Occipital lobe (tissue), 3 donors: ENCODE data around the gene FBXW7. TPM values are rescaled to one million over a fixed set of nuclear protein-coding genes. Genes with fewer than 3 reads are reported as not detected.
A peak's percentile ranks its signal among the peaks of the same experiment; 100 is the strongest.

Experiments
- DNase-seq: peaks from one replicate; lab custom pipeline; 2025; lab: John Stamatoyannopoulos, UW
- small RNA-seq: library from RNA; depleted of rRNA; stranded (forward); fragments of <200 nt; gene quantifications from one replicate; pipeline ENCODE3, GENCODE V24; 2014
- total RNA-seq: library from RNA; depleted of rRNA; stranded (reverse); fragments of >200 nt; gene quantifications from one replicate; pipeline ENCODE4 v1.2.3, GENCODE V29; 2014

FBXW7 gene
- total RNA-seq, 1 donor from 2014 or later = 285 TPM

DNA sequence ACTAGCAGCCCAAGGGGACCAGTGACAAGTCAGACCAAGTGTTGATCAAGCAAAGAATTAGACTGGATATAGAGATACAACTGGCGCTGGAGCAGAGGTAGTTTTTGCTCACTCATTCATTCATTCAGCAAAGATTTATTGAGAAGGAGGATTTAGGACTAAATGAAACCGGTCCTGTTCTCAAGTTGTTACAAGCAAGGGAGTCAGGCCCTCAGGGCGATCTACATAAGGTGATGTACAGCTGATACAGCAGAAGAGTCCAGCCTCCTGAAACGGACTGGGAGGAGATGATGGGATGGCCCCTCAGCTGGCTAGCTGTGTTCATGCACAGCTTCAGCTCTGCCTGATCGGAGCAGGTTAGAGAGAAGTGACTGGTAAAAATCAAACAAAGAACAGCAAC, 242.4 kb downstream of the FBXW7 start:
- DNase-seq = no peak

DNA sequence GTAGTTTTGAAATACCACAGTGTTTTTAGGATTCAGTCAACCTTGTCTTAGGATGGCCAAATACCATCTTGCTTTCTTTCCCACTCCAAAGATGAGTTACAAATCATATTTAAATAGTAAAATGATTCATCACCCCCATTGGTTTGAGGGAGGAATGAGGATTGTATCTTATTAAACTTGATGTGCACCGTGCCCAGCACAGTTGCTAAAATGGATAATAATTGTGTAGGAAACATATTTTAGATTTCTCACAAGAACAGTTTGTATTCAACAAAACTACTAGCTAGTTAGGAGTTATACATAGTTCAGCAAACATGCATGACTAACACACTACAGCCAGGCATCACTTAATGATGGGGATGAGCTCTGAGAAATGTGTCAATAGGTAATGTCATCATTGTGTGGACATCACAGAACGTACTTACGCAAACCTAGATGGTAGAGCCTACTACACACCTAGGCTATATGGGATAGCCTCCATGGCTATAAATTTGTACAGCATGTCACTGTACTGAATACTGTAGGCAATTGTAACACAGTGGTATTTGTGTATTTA, 245.4 kb downstream of the FBXW7 start:
- no peak for DNase-seq

DNA sequence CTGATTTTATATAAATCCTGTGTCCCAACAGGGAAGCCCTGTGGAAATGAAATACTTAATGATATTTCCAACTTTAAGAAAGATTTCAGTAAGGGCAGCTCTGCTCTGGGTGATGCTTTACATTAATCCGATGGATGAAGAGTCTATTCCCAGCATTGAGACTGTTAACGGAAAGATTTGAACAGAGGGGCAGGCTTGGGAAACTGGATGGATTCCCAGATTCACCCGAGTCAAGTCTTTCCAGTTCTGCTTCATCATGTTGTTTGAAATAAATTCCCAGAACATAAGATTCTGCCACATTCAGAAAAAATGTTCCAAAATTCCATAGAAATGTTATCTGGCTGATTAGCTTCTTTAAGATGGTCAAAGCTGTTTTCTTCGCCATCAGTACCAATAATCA, 246.0 kb downstream of the FBXW7 start:
- DNase-seq = no peak

DNA sequence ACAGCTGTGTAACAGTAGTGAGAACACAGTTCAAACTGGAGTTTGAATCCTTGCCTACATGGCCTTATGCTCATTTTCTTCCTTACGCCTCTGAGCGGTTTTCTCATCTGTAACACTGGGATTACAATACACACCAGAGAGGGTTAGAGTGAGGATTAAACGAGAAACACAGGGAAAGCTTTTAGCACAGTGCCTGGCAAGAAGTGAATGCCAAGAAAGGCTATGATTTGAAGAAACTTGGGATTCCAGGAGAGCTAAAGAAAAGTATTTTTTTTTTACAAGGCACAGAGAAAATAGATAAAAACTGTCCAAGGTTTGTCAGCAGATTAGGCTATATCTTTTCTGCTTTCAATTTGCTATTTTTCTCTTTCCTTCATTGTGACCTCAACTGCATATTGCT, 246.4 kb downstream of the FBXW7 start:
- no peak for DNase-seq

DNA sequence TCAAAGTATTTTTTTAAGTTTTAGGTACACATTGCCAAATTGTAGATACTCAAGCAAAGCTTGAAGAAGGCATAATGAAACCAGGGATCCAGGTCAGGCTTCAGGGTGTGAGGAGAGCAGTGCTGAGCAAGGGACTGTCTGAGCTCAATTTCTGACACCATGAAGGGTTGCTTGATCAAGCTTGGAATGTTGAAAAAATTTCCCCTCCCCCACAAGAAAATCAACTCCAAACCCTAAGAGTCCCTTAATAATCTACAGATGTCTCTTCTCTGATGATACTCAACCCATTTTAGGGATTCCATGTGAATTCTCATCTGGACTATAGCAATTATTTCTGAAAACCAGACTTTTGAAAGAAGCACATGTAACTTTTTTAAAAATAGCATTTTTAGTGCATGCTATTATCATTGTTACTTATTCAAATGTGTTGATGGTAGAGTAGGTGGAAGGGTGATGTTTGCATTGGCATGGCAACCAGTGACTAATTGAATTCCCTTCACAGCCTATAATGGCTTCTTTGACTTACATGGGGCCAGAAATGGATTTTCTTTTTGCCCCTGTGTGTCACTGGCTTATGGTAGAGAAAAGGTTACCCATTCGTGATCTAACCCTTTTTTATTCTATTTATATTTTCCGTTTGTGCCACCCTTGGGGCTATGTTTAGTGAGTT, 252.0 kb downstream of the FBXW7 start:
- DNase-seq = no peak

DNA sequence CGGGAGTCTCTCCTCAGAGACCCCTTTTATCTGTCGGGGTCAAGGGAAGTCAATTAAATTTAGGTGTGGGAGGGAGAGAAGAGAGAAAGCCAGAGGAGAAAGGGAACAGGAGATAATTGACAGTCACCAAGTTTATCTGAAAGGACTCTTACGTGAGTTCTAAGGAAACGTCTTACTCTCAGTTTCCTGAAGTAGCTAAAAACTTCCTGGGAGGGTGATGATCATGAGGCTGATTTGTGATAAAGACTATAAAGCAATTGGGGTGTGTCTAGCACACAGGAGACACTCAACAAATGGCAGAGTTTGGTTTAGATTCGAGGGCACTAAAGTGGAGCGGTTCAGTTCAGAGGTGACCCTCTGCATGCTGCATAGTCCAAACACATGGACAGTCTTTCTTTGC, 254.1 kb downstream of the FBXW7 start:
- DNase-seq = no peak

DNA sequence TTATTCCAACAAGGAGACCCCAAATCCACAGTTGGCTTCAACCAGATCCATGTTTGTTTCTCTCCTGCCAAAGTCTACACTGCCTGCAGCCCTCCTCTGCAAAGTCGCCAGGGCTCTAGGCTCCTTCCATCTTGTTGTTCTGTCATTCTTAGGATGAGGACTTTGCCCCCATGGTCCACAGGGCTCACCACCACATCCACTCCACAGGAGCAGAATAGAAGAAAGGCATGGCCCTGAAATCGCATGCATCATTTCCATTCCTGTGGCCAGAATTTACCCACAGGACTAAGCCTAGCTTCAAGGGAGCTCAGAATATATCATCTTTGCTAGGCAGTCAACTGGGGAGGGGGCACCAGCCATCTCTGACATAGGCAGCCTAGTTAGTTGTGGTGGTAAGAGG, 254.7 kb downstream of the FBXW7 start:
- DNase-seq = no peak

DNA sequence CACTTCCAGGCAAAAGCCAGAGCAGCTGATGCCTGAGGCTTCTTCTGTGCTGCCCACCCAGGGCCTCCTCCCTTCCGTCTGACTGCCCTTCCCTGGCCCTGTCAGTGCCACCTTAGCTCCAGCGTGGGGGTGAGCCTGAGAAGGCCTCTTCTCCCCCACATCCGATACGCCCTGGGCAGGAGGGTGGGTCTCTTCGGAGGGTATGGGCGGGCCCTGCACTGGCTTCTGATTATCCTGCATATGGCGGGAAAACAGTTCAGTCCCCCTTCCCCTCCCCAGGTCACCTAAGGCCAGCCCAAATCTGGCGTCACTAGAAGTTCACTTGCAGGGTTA, 256.7 kb downstream of the FBXW7 start:
- DNase-seq = no peak

DNA sequence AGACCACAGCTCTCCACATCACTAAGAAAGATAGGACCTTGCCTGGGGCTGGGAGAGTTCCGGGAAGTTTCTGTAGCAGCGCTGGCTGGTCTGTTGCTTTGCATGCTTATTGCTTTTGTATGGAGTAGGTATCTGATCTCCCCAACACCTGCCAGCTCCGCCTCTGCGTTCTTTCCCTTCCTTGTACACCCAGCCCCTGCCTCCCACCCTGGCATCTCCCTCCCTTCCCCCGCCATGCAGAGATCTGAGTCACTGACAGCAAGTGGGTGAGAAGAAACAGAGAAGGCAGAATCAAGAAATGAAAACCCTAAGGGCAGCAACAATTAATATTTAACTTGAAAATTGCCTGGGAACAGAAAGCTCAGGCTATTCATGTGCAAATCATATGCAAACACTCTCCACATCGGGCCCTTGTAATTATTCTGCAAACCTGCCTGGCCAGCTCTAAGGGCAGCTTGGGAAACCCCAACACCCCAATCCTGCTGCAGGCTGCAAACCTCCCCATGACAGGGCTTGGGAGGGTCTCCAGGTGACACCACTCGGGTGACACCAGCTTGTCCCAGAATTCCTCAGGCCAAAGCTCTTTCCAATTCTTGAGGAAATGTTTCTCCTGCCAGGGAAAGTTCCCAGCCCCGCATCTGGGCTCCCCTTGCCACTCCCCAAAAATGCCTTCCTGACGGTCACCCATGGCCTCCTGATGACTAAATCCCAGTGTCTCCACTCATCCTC, 257.2 kb downstream of the FBXW7 start:
- peak; percentile 69 for DNase-seq

DNA sequence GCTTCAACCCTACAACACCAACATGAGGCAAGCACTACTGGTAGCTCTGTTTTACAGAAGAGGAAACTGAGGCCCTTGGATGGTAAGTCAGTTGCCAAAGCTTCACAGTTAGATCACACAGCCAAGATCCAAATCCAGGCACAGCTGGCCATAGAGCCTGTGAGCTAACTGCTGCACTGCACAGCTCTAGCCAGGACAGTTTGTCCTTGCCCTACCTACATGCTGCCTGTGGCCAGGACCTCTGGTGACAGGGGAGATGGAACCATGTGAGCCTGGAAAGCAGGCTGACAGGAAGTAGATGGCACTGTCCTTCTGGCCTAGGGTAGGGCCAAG, 257.8 kb downstream of the FBXW7 start:
- no peak for DNase-seq

DNA sequence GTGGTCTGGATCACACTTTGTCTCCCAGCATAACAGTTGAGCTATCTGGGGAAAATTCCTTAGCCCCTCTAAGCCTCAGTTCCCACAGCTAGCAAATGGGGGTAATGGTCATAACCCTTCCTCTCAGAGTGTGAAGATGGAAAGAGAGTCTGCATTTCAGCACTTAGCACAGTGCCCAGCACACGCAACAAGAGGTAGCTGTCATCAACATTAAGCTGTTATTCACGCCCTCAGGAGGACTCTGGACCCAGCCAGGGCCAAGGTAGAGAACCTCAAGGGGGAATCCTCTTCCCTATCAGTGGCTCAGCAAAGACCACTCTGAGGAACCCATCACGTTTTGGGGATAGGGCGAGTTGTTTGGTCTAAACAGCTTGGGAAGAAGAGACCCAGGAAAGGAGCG, 258.6 kb downstream of the FBXW7 start:
- no peak for DNase-seq

DNA sequence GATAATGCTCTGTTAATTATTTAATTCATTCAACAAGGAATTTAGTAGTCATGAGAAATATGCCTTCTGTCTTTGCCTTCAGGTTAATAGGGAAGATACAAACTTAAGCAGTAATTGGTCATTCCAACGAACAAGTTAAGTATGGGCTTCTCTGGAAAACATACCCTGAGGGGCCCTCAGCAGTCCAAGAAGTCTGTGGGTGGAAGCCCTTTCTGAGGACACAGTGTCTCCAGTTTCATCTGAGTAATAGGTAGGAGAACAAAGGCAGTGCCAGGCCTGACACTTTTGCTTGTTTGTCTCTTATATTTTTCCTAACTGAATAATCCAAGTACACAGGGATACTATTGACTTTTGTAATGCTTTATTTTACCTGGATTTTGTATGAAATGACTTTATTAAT, 262.5 kb downstream of the FBXW7 start:
- DNase-seq = no peak

Small RNA genes within 50 kb of the gene (small RNA-seq; reads per million reads assigned to genes)
- gene MIR3140 = not detected

Other genes starting within 250 kb of the FBXW7 start
- gene TMEM154, start 143.9 kb upstream of the FBXW7 start, total RNA-seq = 0.47 TPM
- gene TIGD4, start 243.6 kb upstream of the FBXW7 start, total RNA-seq = 2.7 TPM
- 46.8 TPM for gene ARFIP1, start 243.9 kb upstream of the FBXW7 start, total RNA-seq